ENCODE measurements around the gene EPB41. TPM values are rescaled to one million over a fixed set of nuclear protein-coding genes. Genes with fewer than 3 reads are reported as not detected.
"Not testable (repeated sequence)": the region's sequence is repeated elsewhere in the genome, so short reads cannot be mapped to it uniquely, and the experiment has no call there.

EPB41 gene
- total RNA-seq, 6 donors from 2014 or later, result 43.5 to 109 (median 51.9) TPM

- no peak overlapping the region for H3K4me3 ChIP-seq
- ATAC-seq (ENCODE audit: low FRiP score in 2 of 2) (no peak), DNase-seq (no peak)
- TF ChIP-seq POLR2AphosphoS5 (IDR thresholded peaks at IDR 0.05) (no peak), EP300 (IDR thresholded peaks at IDR 0.05) (no peak), POLR2A (IDR thresholded peaks at IDR 0.05) (no peak), CTCF (IDR thresholded peaks at IDR 0.05) (no peak)
- H3K4me1 ChIP-seq, result peaks cover 0 to 10% (median 2%) of the 10 kb centered on the region in 4 donors
- H3K27ac ChIP-seq, result no peak overlapping the region
- no peaks in the 10 kb centered on the region for H3K9me3 ChIP-seq
- no peaks in the 10 kb centered on the region for H3K27me3 ChIP-seq
- H3K36me3 ChIP-seq, result no peaks in the 10 kb centered on the region
Observed at GRCh38 chr1:28936528-28936927, 22.2 kb downstream of the EPB41 start.

- not testable (repeated sequence) for H3K9me3 ChIP-seq; H3K27ac ChIP-seq; H3K36me3 ChIP-seq; H3K4me3 ChIP-seq; H3K27me3 ChIP-seq; H3K4me1 ChIP-seq; ATAC-seq (ENCODE audit: low FRiP score in 2 of 2); DNase-seq
- WGBS, 2 donors, result 53 to 65% methylated on average over 3 of the region's 3 CpGs
Observed at GRCh38 chr1:28943581-28943980, 29.2 kb downstream of the EPB41 start.

GRCh38 chr1:28950006-28950405 lies 35.6 kb downstream of the EPB41 start:
- H3K4me1 ChIP-seq, result peaks cover 0 to 9% (median 0%) of the 10 kb centered on the region in 4 donors
- no peak overlapping the region for H3K4me3 ChIP-seq
- H3K27ac ChIP-seq, result no peak overlapping the region
- TF ChIP-seq EP300 (IDR thresholded peaks at IDR 0.05) (no peak), POLR2A (IDR thresholded peaks at IDR 0.05) (no peak)
- H3K36me3 ChIP-seq, result no peaks in the 10 kb centered on the region
- WGBS, 2 donors, result 64 to 86% methylated on average over 1 of the region's 1 CpG
- H3K27me3 ChIP-seq, result no peaks in the 10 kb centered on the region
- DNase-seq (no peak), ATAC-seq (ENCODE audit: low FRiP score in 2 of 2) (no peak)
- H3K9me3 ChIP-seq, result no peaks in the 10 kb centered on the region

GRCh38 chr1:28950449-28950848 lies 36.1 kb downstream of the EPB41 start:
- Histone ChIP-seq H3K9me3 (no peaks in the 10 kb centered on the region), H3K27me3 (no peaks in the 10 kb centered on the region), H3K4me1 (peaks cover 0 to 9% (median 0%) of the 10 kb centered on the region in 4 donors), H3K4me3 (no peak overlapping the region), H3K36me3 (no peaks in the 10 kb centered on the region), H3K27ac (no peak overlapping the region)
- TF ChIP-seq POLR2AphosphoS5 (IDR thresholded peaks at IDR 0.05) (no peak), POLR2A (IDR thresholded peaks at IDR 0.05) (no peak), CTCF (IDR thresholded peaks at IDR 0.05) (no peak), EP300 (IDR thresholded peaks at IDR 0.05) (no peak)
- DNase-seq (no peak), ATAC-seq (ENCODE audit: low FRiP score in 2 of 2) (no peak)

GRCh38 chr1:28954126-28954726 lies 39.9 kb downstream of the EPB41 start:
- no peak for ATAC-seq (ENCODE audit: low FRiP score in 2 of 2)
- DNase-seq, result no peak
- no peak overlapping the region for H3K4me3 ChIP-seq
- WGBS, 2 donors, result 50 to 61% methylated on average over 2 of the region's 2 CpGs
- TF ChIP-seq CTCF (IDR thresholded peaks at IDR 0.05) (no peak), EP300 (IDR thresholded peaks at IDR 0.05) (no peak), POLR2AphosphoS5 (IDR thresholded peaks at IDR 0.05) (no peak), POLR2A (IDR thresholded peaks at IDR 0.05) (no peak)
- H3K4me1 ChIP-seq, result peaks cover 0 to 9% (median 0%) of the 10 kb centered on the region in 4 donors
- no peaks in the 10 kb centered on the region for H3K9me3 ChIP-seq
- H3K27me3 ChIP-seq, result no peaks in the 10 kb centered on the region
- H3K27ac ChIP-seq, result no peak overlapping the region
- no peaks in the 10 kb centered on the region for H3K36me3 ChIP-seq

- 92 to 100% methylated on average over 2 of the region's 2 CpGs for WGBS, 2 donors
- TF ChIP-seq CTCF (IDR thresholded peaks at IDR 0.05) (no peak), EP300 (IDR thresholded peaks at IDR 0.05) (no peak), POLR2AphosphoS5 (IDR thresholded peaks at IDR 0.05) (no peak), POLR2A (IDR thresholded peaks at IDR 0.05) (no peak)
- ATAC-seq (ENCODE audit: low FRiP score in 2 of 2) (no peak), DNase-seq (no peak)
- no peak overlapping the region for H3K4me3 ChIP-seq
- H3K36me3 ChIP-seq, result no peaks in the 10 kb centered on the region
- peaks cover 0 to 9% (median 0%) of the 10 kb centered on the region in 4 donors for H3K4me1 ChIP-seq
- H3K9me3 ChIP-seq, result no peaks in the 10 kb centered on the region
- no peak overlapping the region for H3K27ac ChIP-seq
- no peaks in the 10 kb centered on the region for H3K27me3 ChIP-seq
Observed at GRCh38 chr1:28956038-28956464, 41.7 kb downstream of the EPB41 start.

- not testable (repeated sequence) for H3K36me3 ChIP-seq; DNase-seq; ATAC-seq (ENCODE audit: low FRiP score in 2 of 2); H3K27me3 ChIP-seq; H3K27ac ChIP-seq; H3K9me3 ChIP-seq; H3K4me3 ChIP-seq; H3K4me1 ChIP-seq
- 89 to 93% methylated on average over 13 of the region's 13 CpGs for WGBS, 2 donors
Observed at GRCh38 chr1:28962114-28962831, 47.9 kb downstream of the EPB41 start.
